GM23248 (cell line): ENCODE results near the gene SCN8A. TPM values are rescaled to one million over a fixed set of nuclear protein-coding genes. Genes with fewer than 3 reads are reported as not detected.

Experiments used
- DNase-seq: peaks from one replicate; pipeline ENCODE4 v3.0.0-alpha.2; 2015
- H2AFZ ChIP-seq: fragments of 200-600 bp; sonication (generic); 2 replicates; pipeline ENCODE4 v1.6.1; 2016; ENCODE audit warnings: antibody characterized with exemption
- H3F3A ChIP-seq: fragments of 200-600 bp; sonication (generic); 2 replicates; pipeline ENCODE4 v1.6.1; 2016; ENCODE audit warnings: mild to moderate bottlenecking, antibody characterized with exemption, mixed run types; ENCODE audit not compliant: insufficient read depth
- H3K27ac ChIP-seq: fragments of 200-600 bp; sonication (generic); 2 replicates; pipeline ENCODE4 v1.5.1; 2016; ENCODE audit warnings: mild to moderate bottlenecking
- H3K27me3 ChIP-seq: fragments of 200-600 bp; sonication (generic); replicated peaks from 2 replicates; pipeline ENCODE4 v1.6.1; 2016; ENCODE audit warnings: mild to moderate bottlenecking; ENCODE audit not compliant: insufficient read depth
- H3K36me3 ChIP-seq: fragments of 200-600 bp; sonication (generic); 2 replicates; pipeline ENCODE4 v1.6.1; 2016; ENCODE audit warnings: low read depth, mild to moderate bottlenecking
- H3K4me1 ChIP-seq: fragments of 200-600 bp; sonication (generic); 2 replicates; pipeline ENCODE4 v1.6.1; 2016; ENCODE audit warnings: mild to moderate bottlenecking; ENCODE audit not compliant: insufficient read depth
- H3K4me2 ChIP-seq: fragments of 200-600 bp; sonication (generic); one replicate; pipeline ENCODE4 v1.6.1; 2016; ENCODE audit warnings: mild to moderate bottlenecking; ENCODE audit not compliant: unreplicated experiment
- H3K4me3 ChIP-seq: fragments of 200-600 bp; sonication (generic); 2 replicates; pipeline ENCODE4 v1.5.1; 2016; ENCODE audit warnings: mild to moderate bottlenecking
- H3K79me2 ChIP-seq: fragments of 200-600 bp; sonication (generic); 2 replicates; pipeline ENCODE4 v1.6.1; 2016; ENCODE audit warnings: mild to moderate bottlenecking; ENCODE audit not compliant: insufficient read depth
- H3K9ac ChIP-seq: fragments of 200-600 bp; sonication (generic); 2 replicates; pipeline ENCODE4 v1.6.1; 2016; ENCODE audit warnings: mild to moderate bottlenecking
- H3K9me2 ChIP-seq: fragments of 200-600 bp; sonication (generic); 2 replicates; pipeline ENCODE4 v1.6.1; 2016; ENCODE audit warnings: mixed run types, mild to moderate bottlenecking, moderate library complexity; ENCODE audit not compliant: insufficient read depth
- H3K9me3 ChIP-seq: fragments of 200-600 bp; sonication (generic); one replicate; pipeline ENCODE4 v1.6.1; 2017; ENCODE audit warnings: low read depth
- H4K20me1 ChIP-seq: fragments of 200-600 bp; sonication (generic); 2 replicates; pipeline ENCODE4 v1.6.0; 2016; ENCODE audit not compliant: insufficient read depth
- EZH2 ChIP-seq: fragments of 200-600 bp; sonication (generic); IDR thresholded peaks from 2 replicates; pipeline ENCODE4 v1.6.1; 2018; ENCODE audit warnings: antibody characterized with exemption, mild to moderate bottlenecking; ENCODE audit not compliant: insufficient read depth, poor library complexity, severe bottlenecking
- EZH2phosphoT487 ChIP-seq: fragments of 200-600 bp; sonication (generic); IDR thresholded peaks from 2 replicates; pipeline ENCODE4 v1.6.1; 2018; ENCODE audit warnings: antibody characterized with exemption, moderate library complexity, mild to moderate bottlenecking, low read depth; ENCODE audit not compliant: insufficient read depth
- WGBS, 2 experiments: methylation state at CpG; one replicate each; pipeline ENCODE4 v1.1.6; 2015 to 2017; ENCODE audit warnings: low lambda C conversion rate in 2 of 2, low coverage in 1 of 2; ENCODE audit errors: missing lambda C conversion rate in 2 of 2; 5-methylcytosine and 5-hydroxymethylcytosine counted together
- in situ Hi-C: fragments of 300-500 bp; cut with MboI; formaldehyde crosslinking; loops from 2 replicates; pipeline ENCODE4 v1.15.0; 2020
- polyA plus RNA-seq: library from polyadenylated mRNA; unstranded; fragments of >200 nt; fragmentation: Nextera tagmentation; extraction: Ambion mirVana; gene quantifications from 2 replicates; pipeline ENCODE4 v1.2.1, GENCODE V29; 2016
- total RNA-seq: library from RNA; depleted of rRNA; stranded (reverse); fragments of >200 nt; shearing (Covaris generic); gene quantifications from 2 replicates; pipeline ENCODE4 v1.2.3, GENCODE V29; 2014

Gene SCN8A
- total and polyA plus RNA-seq, 2 experiments from 2014 or later: 6.7 to 13.8 TPM

DNA sequence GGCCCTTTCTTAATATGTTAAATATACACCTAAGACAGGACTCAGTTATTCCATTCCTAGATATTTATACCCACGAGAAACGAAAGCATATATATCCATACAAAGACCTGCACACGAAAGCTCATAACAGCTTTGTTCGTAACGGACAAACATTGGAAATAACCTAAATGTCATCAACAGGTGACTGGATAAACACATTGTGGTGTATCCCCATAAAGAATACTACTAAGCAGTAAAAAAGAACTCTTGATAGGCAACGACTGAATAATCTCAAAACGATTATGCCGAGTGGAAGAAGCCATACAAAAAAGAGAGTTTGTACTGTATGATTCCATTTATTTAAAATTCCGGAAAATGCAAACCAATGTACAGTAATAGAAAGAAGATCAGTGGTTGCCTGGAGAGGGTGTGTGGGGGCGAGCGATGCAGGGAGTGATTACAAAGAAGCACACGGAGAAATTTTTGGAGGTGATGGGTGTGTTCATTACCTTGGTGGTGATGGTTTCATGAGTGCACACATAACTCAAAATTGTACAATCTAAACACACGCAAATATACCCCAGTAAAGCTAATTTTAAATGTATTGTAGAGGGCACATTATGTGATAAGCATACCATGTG lies 1.4 kb upstream of the SCN8A start:
- Histone ChIP-seq H3K4me2 (peak overlapping the region; percentile 70), H2AFZ (peak overlapping the region; percentile 89), H3F3A (peaks cover 19% of the 10 kb centered on the region), H3K9me2 (no peaks in the 10 kb centered on the region), H3K36me3 (peaks cover 8% of the 10 kb centered on the region; the same call in 1 of the 2 replicates), H3K27me3 (no peaks in the 10 kb centered on the region), H3K4me1 (peaks cover 13% of the 10 kb centered on the region), H3K27ac (no peak overlapping the region), H3K9me3 (no peaks in the 10 kb centered on the region), H4K20me1 (peaks cover 12% of the 10 kb centered on the region; the same call in 1 of the 2 replicates), H3K9ac (no peak overlapping the region), H3K4me3 (peak overlapping the region; percentile 94), H3K79me2 (peaks cover 66% of the 10 kb centered on the region)
- 85 to 92% methylated on average over 13 of the region's 13 CpGs for WGBS, 2 experiments
- no peak for TF ChIP-seq EZH2
- DNase-seq: no peak
- in situ Hi-C loops: no loop called here

GRCh38 chr12:51590347-51591015 lies 552 bp upstream of the SCN8A start:
- Histone ChIP-seq H3K9ac (peak overlapping the region; percentile 77), H3F3A (peaks cover 19% of the 10 kb centered on the region), H3K36me3 (peaks cover 3% of the 10 kb centered on the region; the same call in 1 of the 2 replicates), H3K4me2 (peak overlapping the region; percentile 70), H3K4me3 (peak overlapping the region; percentile 94), H3K27me3 (no peaks in the 10 kb centered on the region), H3K4me1 (peaks cover 13% of the 10 kb centered on the region), H3K9me3 (no peaks in the 10 kb centered on the region), H3K27ac (peak overlapping the region; percentile 46), H4K20me1 (peaks cover 20% of the 10 kb centered on the region; the same call in 1 of the 2 replicates), H3K79me2 (peaks cover 73% of the 10 kb centered on the region), H3K9me2 (no peaks in the 10 kb centered on the region), H2AFZ (peak overlapping the region; percentile 89)
- 2 to 3% methylated on average over 20 to 56 of the region's 67 CpGs for WGBS, 2 experiments
- in situ Hi-C loops: no loop called here
- no peak for TF ChIP-seq EZH2phosphoT487
- no peak for TF ChIP-seq EZH2
- peak; percentile 94 for DNase-seq

GRCh38 chr12:51592034-51592705 lies 1.1 kb downstream of the SCN8A start:
- Histone ChIP-seq H3K9ac (peak overlapping the region; percentile 82), H3K4me1 (peaks cover 13% of the 10 kb centered on the region), H3F3A (peaks cover 19% of the 10 kb centered on the region), H3K4me2 (peak overlapping the region; percentile 97), H3K36me3 (no peaks in the 10 kb centered on the region), H3K79me2 (peaks cover 83% of the 10 kb centered on the region), H3K9me3 (no peaks in the 10 kb centered on the region), H3K9me2 (no peaks in the 10 kb centered on the region), H4K20me1 (peaks cover 24% of the 10 kb centered on the region; the same call in 1 of the 2 replicates), H2AFZ (peak overlapping the region; percentile 67), H3K27me3 (no peaks in the 10 kb centered on the region), H3K4me3 (peak overlapping the region; percentile 97), H3K27ac (peak overlapping the region; percentile 62)
- in situ Hi-C loops: no loop called here
- TF ChIP-seq EZH2: no peak
- TF ChIP-seq EZH2phosphoT487: no peak
- DNase-seq: peak; percentile 86
- WGBS, 2 experiments: 2 to 4% methylated on average over 9 to 11 of the region's 11 CpGs

DNA sequence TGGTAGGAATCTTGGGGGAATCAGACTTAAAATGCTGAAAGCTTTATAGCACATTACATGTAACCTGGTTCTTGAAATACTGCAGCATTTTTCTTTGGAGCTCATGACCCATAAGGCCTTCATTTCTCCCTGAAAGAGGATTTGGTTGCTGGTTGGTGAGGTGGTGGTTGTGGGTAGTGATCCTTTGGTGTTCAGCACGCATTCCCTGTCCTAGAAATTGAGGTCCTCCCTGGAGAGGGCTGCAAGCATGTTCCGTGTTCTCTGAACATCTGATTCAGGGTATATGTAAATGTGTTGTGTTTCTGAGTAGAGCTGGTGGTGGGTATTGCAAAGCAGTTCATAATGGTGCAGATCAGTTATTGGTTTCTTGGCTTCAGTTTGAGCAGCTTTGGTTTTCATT lies 2.0 kb downstream of the SCN8A start:
- Histone ChIP-seq H3K4me3 (peak overlapping the region; percentile 97), H3K4me2 (peak overlapping the region; percentile 97)
- in situ Hi-C loops: no loop called here

More for the DNA sequence above, 2.0 kb downstream of the SCN8A start:
- H3K27ac ChIP-seq: no peak overlapping the region
- H4K20me1 ChIP-seq: peaks cover 33% of the 10 kb centered on the region; the same call in 1 of the 2 replicates
- H3F3A ChIP-seq: peaks cover 19% of the 10 kb centered on the region
- H3K36me3 ChIP-seq: no peaks in the 10 kb centered on the region
- no peak for TF ChIP-seq EZH2phosphoT487
- TF ChIP-seq EZH2: no peak
- H3K9me2 ChIP-seq: no peaks in the 10 kb centered on the region
- no peaks in the 10 kb centered on the region for H3K27me3 ChIP-seq
- DNase-seq: peak; percentile 4
- no peak overlapping the region for H2AFZ ChIP-seq
- no peaks in the 10 kb centered on the region for H3K9me3 ChIP-seq
- H3K4me1 ChIP-seq: peaks cover 13% of the 10 kb centered on the region
- H3K9ac ChIP-seq: no peak overlapping the region
- peaks cover 86% of the 10 kb centered on the region for H3K79me2 ChIP-seq
- WGBS, 2 experiments: 40% methylated on average over 2 of the region's 2 CpGs
